ENCODE results near the gene RSBN1. TPM values are rescaled to one million over a fixed set of nuclear protein-coding genes. Genes with fewer than 3 reads are reported as not detected.

The RSBN1 gene
- total and polyA plus RNA-seq, 10 of the 15 experiments (the other 5 are each of a cell fraction or from before 2014, with no cell fraction given): 2.9 to 26.8 (median 11.5) TPM

GRCh38 chr1:113821916-113822315, 9.6 kb upstream of the RSBN1 start (continued):
- no peak for TF ChIP-seq ZBED1 (IDR thresholded peaks at IDR 0.05; ENCODE audit: borderline replicate concordance)

- no peak overlapping the region for H3K9ac ChIP-seq (ENCODE audit: control insufficient read depth, insufficient read depth, low read length)
- TF ChIP-seq STAT3 (IDR thresholded peaks at IDR 0.05; ENCODE audit: low read depth, low read length) (no peak), MEF2A (IDR thresholded peaks at IDR 0.05; ENCODE audit: insufficient read depth, low read depth, low read length) (no peak), REST (IDR thresholded peaks at IDR 0.05; ENCODE audit: low read depth, low read length) (no peak), MYC (IDR thresholded peaks at IDR 0.05; ENCODE audit: insufficient read depth, insufficient read length, insufficient replicate concordance, low read length, severe bottlenecking) (no peak)
- DNase-seq (ENCODE audit: low read depth, low spot score) (no peak), ATAC-seq (no peak), FAIRE-seq (no peak)
- no peak overlapping the region for H3K27ac ChIP-seq (ENCODE audit: control insufficient read depth, insufficient read depth)
- 93% methylated on average over 2 of the region's 2 CpGs for WGBS (ENCODE audit: insufficient coverage, insufficient replicate concordance, low lambda C conversion rate, missing lambda C conversion rate)
- H3K9me3 ChIP-seq (replicated peaks; ENCODE audit: control insufficient read depth, insufficient read depth, low read length): no peaks in the 10 kb centered on the region
- ChIA-PET CTCF (interaction anchor here (0.5 to 1.0 kb wide), 2 partner anchors 159 to 292 kb away, joined by 3 read pairs; no protein-coding TSS in a partner anchor), POLR2A (interaction anchor here (0.6 kb wide), 1 partner anchor 916 kb away, joined by 5 read pairs; no protein-coding TSS in a partner anchor), RAD21 (ENCODE audit: unreplicated experiment) (no interaction called here), SMC1A (ENCODE audit: uncharacterized antibody, unreplicated experiment) (interaction anchor here (0.7 to 1.7 kb wide), 4 partner anchors 42 to 1235 kb away, joined by 3 to 6 read pairs (median 4); no protein-coding TSS in a partner anchor)
- no TSS peak for BruUV-seq (replicated peaks)
- no peaks in the 10 kb centered on the region for H3K79me2 ChIP-seq (ENCODE audit: control insufficient read depth, insufficient read depth, low read length)
- peaks cover 0 to 9% of the 10 kb centered on the region in 2 experiments; a peak in 2 of 4 replicates for H3K36me3 ChIP-seq (ENCODE audit: control insufficient read depth in 2 of 2, insufficient read depth in 2 of 2, low read length in 1 of 2)
- no peaks in the 10 kb centered on the region for H3K4me1 ChIP-seq (ENCODE audit: control insufficient read depth, insufficient read depth, low read length)
- H3K4me2 ChIP-seq (ENCODE audit: control insufficient read depth, insufficient read depth): no peak overlapping the region
- intact Hi-C loops (cut with micrococcal nuclease; ENCODE audit: unreplicated experiment): no loop called here
- no peak overlapping the region for H2AFZ ChIP-seq (ENCODE audit: control insufficient read depth, low read depth, low read length)
- no peaks in the 10 kb centered on the region for H4K20me1 ChIP-seq (ENCODE audit: control insufficient read depth, insufficient read depth)
- no peak overlapping the region for H3K4me3 ChIP-seq
- H3K27me3 ChIP-seq (replicated peaks in 1 of 2; ENCODE audit: control insufficient read depth in 2 of 2, insufficient read depth in 2 of 2, low read length in 1 of 2): no peaks in the 10 kb centered on the region
- in situ Hi-C loops (cut with MboI): no loop called here
Observed at GRCh38 chr1:113818578-113818977, 6.3 kb upstream of the RSBN1 start.

Data from GM12878 (cell line).